Activated CD8-positive, alpha-beta memory T cell treated with anti-CD3 and anti-CD28 coated beads for 24 hours (primary cell): ENCODE measurements around the gene NDE1.
"Not testable (repeated sequence)": the region's sequence is repeated elsewhere in the genome, so short reads cannot be mapped to it uniquely, and the experiment has no call there.

Experiments
- DNase-seq: peaks from one replicate; pipeline ENCODE4 v3.0.0-alpha.2; 2020

The NDE1 gene

GRCh38 chr16:15650019-15650697, at the start of gene NDE1:
TSS of gene NDE1 (plus strand) at chr16:15650245. CDS start at chr16:15664779, 14,534 bp downstream.
- DNase-seq: peak; percentile 91

- no peak for DNase-seq
Observed at GRCh38 chr16:15601212-15601879, 48.7 kb upstream of the NDE1 start.

- DNase-seq: no peak
Observed at GRCh38 chr16:15602285-15603044, 47.6 kb upstream of the NDE1 start.

- no peak for DNase-seq
Observed at GRCh38 chr16:15604460-15605440, 45.3 kb upstream of the NDE1 start.

DNA sequence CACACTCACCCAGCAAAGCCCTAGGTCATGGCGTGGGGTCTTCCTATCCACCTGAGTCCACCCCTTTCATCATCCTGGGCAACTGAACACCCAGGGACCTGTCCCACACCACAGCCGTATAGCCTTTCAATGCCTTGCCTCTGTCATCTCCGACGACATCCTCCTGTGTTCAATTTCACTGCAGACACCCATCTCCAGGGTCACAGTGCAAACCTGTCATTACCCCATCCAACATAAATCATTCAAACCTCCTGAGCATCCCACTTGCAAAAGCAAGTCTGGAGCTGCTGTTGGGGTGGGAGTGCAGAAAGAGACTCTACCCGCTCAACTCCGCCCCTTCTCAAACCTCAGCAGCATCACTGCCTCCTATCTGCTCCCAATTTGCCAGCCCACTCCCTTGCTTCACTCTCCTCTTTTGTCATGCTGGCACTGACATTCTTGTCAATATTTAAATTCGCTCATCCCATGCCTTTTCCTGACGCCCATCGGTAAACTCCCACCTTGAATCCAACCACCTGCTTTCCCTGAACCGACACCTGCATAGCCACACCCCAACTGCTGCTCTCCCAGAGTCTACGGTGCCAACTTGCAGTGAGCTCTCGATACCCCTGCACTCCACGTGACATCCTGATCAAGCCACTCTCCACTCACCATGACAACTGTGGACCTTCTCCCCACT, 44.1 kb upstream of the NDE1 start:
- no peak for DNase-seq

DNA sequence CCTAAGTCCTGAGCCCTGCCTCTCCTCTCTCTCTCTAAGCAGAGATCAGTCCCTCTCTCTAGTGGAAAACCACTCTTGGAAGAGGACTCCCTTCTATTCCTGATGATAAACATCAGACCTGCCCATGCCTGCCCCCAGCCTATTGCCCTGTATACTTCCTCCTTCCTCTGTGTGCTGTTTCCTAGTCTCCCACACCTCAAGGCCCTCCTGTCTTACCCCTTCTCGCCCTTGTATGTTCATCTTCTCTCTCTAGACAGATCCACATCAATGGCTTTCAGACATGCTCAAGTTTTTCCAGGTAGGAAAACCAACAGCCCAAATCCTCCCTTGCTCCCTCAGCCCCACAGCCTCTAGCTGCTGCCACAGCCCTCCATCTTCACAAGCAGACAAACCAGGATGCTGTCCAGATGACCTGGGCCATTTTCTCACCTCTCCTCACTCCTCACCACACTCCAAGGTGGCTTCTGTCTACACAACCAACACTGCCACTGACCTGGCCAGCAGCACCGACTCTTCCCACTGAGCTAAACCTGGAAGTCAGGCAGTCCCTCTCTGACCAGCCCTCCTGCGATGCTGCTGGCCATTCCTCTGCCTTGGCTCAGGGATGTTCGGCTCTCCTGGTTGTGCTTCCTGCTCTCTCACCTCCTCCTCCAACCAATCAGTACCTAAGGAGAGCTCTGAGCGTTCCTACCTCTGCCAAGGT, 43.4 kb upstream of the NDE1 start:
- no peak for DNase-seq

- not testable (repeated sequence) for DNase-seq
Observed at GRCh38 chr16:15607221-15607699, 42.8 kb upstream of the NDE1 start.

DNA sequence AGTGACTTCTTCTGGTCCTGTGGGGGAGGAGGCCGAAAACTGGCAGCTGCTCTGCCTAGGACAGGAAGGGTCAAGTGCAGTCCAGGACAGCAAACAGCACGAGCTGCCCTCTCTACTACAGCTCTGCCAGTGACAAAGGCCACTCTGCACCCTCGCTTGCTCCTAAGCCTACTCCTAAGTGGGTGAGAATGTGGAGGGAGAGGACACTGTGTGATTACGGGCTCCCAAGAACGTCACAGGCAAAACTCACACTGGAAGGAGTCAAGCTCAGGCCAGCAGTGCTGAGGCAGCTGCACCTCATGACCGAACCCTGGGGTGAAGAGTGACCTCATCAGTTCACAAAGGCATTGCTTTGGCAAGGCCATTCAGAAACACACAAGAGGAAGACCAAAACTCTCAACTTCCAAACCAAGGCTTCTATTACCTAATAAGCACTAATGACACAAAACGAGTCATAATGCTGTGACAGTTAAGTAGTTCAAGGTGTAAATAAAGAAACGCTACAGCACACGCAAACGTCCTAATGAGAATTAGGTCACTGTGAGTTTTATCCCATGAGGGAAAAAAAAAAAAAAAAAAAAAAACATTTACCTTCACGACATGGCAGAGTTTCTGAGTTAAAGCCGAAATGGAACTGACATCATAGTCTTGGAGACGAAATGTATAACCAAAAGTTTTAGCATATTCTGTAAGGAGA, 42.2 kb upstream of the NDE1 start:
- DNase-seq: no peak

GRCh38 chr16:15608398-15609285, 41.4 kb upstream of the NDE1 start:
- no peak for DNase-seq

GRCh38 chr16:15609286-15609649, 40.8 kb upstream of the NDE1 start:
- no peak for DNase-seq

- DNase-seq: no peak
Observed at GRCh38 chr16:15610369-15610871, 39.6 kb upstream of the NDE1 start.

DNA sequence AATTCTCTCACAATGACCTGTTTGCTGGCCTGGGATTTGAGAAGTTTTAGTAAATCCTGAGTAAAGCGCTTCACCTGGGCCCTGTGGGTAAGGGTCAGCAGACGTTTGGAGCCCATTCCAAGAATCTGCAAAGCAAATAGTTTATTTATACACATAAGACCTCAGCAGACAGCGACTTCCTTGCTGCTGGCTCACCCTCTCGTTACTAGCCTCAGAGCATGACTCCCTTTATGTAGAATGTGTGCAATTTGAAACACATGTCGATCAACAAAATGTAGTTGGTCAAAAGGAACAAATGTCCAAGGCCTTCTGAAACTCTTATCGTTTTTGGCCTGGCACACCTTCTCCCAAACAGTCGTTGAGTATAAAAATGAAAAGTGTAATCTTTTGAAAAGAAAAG, 38.4 kb upstream of the NDE1 start:
- no peak for DNase-seq

DNA sequence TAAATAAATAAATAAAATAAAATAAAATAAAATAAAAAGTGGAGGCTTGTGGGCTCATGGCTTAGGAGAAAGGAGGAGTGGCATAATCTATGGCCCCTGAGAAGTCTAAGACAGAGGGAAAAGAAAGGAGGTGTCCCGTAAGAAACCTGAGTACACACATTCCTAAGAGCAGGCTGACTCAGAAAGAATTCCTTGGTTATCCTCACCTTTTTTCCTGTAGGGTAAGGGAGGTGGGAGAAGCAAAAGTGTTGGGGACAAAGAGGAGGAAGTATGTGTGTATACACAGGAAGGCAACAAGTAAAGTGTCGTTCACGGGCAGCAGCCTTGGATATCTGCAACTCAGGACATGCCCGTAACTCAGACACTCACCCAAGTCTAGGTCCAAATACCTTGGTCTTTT, 36.4 kb upstream of the NDE1 start:
- DNase-seq: no peak

- no peak for DNase-seq
Observed at GRCh38 chr16:15616012-15616411, 34.0 kb upstream of the NDE1 start.

- DNase-seq: no peak
Observed at GRCh38 chr16:15616475-15617165, 33.4 kb upstream of the NDE1 start.

DNA sequence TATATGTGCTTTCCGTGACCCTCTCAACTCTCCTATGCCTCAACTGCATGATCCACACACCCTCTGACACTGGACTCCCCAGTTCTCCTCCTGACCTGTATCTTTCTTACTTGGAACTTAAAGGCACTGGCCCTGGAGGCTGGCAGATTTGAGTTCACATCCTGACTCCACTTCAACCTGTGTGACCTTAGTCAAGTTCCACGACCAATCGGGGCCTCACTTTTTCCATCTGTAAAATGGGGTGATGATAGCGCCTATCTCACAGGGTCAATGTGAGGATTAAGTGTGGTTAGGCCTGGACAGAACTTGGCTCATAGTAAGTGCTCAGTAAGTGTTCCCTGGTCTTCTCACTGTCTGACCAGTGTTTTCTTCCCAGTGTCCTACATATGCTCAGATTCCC, 32.1 kb upstream of the NDE1 start:
- DNase-seq: no peak

GRCh38 chr16:15618392-15618791, 31.7 kb upstream of the NDE1 start:
- no peak for DNase-seq

DNA sequence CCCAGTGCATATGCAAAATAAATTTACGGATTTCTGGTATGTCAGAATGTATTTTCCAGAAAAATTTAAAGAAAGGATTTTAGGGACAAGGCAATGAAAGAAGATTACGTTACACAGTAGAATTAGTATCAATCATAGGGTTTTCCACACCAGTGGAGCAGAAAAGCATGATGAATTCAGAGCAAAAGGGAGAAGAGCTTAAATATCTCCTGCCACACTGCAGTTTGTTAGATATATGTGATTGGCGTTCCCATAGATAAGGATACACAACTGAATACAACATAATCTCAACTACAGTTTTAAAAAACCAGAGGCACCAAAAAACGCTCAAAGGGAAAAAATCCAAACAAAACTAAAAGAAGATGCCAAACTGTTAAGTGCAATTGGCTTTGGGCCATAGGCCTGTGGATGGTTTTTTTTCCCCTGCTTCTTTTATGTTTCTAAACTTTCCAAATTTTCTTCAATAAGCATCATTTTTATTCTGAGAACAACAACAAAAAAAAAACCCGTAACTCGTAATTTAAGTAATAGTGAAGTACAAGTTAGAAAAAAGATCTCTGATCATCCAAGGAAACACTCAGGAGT, 29.3 kb upstream of the NDE1 start:
- DNase-seq: no peak
